GM19397 (cell line): ENCODE measurements around the gene GNG7.
"Not testable (repeated sequence)": the region's sequence is repeated elsewhere in the genome, so short reads cannot be mapped to it uniquely, and the experiment has no call there.

ENCODE experiments used
- ATAC-seq: cut with Tn5 transposase; IDR thresholded peaks from one replicate; pipeline ENCODE4 v1.9.1; 2021; ENCODE audit warnings: mild to moderate bottlenecking, moderate library complexity; ENCODE audit not compliant: unreplicated experiment

GNG7 gene

DNA sequence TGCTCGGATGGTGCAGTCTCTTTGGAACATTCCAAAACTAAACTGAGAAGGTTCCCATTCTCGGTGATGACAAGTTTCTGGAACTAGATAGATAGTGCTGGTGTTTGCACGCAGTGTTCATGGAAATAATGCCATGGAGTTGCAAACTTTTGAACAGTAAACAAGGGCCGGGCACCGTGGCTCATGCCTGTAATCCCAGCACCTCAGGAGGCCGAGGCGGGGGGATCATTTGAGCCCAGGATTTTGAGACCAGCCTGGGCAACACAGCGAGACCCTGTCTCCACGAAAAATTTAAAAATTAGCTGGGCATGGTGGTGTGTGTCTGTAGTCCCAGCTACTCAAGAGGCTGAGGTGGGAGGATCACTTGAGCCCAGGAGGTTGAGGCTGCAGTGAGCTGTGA, 95.7 kb downstream of the GNG7 start:
- not testable (repeated sequence) for ATAC-seq

DNA sequence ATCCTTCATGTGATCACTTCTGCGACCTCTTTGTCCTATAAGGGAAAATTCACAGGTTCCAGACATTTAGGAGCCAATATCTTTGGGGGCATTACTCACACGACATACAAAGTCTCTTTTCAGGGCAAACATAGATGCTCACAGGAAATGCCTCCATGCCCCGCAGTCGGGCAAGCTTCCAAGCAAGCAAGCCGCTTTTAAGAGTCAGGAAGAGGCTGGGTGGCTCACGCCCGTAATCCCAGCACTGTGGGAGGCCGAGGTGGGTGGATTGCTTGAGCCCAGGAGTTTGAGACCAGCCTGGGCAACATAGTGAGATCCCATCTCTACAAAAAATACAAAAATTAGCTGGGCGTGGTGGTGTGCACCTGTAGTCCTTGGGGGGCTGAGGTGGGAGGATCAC, 96.6 kb downstream of the GNG7 start:
- not testable (repeated sequence) for ATAC-seq

DNA sequence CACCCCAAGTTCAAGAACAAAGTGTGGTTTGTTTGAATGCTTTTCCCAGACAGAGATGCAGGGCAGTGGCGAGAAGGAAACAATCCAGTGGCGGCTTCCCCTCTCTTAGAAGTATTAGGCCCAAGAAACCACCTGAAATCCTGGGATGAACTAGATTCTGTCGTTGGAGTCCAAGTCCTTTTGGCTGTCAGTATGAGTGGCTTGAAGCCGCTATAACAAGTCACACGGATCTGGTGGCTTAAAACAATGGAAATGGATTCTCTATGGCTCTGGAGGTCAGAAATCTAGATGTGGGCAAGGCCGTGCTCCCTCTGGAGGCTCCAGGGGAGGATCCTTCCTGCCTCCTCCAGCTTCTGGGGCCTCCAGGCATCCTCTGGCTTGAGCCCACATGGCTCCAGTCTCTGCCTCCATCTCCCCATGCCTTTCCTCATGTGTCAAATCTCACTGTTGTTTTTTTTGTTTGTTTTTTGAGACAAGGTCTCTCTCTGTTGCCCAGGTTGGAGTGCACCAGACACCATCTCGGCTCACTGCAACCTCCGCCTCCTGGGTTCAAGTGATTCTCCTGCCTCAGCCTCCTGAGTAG, 97.7 kb downstream of the GNG7 start:
- no peak for ATAC-seq

DNA sequence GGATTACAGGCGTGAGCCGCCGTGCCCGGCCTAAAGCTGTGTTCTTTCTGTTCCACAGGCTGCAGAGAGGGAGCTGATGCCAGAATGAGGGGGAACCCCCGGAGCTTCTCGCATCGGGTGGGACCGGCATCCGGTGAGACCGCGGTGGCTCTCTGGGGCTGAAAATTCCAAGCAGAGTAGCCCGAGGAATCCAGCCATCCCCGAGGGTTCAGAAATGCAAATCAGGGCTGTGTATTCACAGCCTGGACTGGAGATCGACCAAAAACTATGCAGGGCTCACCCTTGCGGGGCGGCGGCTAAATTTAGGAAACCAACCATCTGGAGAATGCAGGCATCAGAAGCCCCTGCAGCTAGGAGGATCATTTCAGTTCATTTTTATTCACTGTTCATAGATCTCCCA, 99.2 kb downstream of the GNG7 start:
- no peak for ATAC-seq

DNA sequence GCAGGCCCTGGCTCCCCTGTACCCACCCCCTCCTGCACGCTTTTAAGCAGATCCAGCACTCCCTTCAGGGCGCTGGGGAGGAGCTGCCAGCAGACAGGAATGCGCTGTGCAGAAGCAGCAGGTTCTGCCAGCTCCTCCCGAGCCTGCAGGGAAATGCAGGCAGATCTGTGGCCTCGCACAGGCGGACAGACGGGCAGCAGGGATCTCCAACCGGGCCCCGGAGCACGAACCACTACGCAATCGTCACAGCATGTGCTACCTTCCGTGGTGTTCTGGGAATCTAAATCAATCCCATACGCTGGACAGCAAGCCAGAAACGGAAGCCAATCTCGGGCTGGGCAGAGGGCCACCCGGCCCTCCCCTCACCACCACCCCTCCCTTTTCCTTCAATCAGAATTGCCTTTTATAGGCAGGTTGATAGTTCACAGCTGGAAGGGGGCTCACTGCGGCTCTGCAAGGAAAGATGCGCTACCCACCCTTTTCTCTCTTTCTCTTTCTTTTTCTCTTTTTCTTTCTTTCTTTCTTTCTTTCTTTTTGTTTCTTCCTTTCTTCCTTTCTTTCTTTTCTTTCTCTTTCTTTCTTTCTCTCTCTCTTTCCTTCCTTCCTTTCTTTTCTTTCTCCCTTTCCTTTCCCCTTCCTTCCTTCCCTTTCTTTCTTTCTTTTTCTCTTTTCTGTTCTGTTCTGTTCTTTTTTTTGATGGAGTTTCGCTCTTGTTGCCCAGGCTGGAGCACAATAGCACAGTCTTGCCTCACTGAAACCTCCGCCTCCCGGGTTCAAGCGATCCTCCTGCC, 99.9 kb downstream of the GNG7 start:
- no peak for ATAC-seq

DNA sequence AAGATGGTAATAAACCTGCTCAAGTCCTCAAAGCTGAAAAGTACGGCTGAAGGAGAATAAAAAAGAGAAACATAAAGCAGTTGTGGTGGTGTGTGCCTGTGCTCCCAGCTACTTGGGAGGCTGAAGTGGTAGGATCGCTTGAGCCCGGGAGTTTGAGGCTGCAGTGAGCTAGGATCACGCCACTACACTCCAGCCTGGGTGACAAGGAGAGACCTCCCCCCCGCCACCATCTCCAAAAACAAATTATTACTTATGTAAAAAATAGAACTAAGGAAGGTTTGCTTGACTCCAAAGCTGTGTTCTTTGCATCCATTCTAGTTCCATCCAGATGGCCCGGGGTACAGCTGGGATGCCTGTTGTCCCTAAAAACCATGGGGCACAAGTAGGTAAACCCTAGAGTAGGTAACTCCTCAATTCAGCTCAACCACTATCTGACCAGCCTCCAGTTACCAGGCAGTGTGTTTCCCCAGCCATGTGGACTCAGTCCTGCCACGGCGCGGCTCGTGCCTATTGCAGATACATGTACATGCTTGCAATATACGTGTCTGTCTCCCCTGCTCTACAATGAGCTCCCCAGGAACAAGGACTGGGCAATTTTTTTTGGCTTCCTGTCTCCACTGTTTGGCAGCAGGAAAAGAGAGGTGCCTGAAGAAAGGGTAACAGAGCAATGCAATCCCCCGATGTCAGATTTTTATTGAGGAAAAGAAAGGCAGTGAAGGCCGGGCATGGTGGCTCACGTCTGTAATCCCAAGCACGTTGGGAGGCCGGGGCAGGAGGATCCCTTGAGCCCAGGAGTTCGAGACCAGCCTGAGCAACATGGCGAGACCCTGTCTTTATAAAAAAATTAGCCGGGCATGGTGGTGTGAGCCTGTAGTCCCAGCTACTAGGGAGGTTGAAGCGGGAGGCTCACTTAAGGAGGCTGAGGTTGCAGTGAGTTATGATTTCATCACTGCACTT, 101.3 kb downstream of the GNG7 start:
- no peak for ATAC-seq

DNA sequence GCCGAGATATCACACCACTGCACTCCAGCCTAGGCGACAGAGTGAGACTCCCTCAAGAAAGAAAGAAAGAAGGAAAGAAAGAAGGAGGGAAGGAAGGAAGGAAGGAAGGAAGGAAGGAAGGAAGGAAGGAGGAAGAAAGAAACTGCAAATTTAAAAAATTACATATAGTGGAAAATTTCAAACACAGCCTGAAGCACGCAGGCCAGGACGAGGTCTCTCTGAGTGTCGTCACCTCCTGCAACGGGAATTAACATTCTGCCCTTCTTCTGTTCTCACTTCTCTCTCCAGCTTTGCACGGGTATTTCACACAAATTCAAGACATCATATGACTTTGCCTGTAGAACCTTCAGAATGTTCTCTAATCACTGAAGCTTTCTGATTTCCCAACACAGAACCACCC, 108.2 kb downstream of the GNG7 start:
- ATAC-seq: no peak

DNA sequence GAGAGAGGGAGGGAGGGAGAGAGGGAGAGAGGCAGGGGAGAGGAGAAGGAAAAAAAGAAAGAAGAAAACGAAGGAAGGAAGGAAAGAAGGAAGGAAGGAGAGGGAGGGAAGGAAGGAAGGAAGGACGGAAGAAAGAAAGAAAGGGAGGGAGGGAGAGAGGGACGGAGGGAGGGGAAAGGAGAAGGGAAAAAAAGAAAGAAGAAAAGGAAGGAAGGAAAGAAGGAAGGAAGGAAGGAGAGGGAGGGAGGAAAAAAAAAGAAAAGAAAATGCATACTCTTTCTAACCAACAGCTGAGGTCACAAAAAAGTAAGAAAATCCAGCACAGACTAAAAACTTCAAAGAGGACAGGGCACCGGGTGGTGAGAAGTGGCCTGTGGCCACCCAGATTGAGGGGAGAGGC, 109.7 kb downstream of the GNG7 start:
- no peak for ATAC-seq

DNA sequence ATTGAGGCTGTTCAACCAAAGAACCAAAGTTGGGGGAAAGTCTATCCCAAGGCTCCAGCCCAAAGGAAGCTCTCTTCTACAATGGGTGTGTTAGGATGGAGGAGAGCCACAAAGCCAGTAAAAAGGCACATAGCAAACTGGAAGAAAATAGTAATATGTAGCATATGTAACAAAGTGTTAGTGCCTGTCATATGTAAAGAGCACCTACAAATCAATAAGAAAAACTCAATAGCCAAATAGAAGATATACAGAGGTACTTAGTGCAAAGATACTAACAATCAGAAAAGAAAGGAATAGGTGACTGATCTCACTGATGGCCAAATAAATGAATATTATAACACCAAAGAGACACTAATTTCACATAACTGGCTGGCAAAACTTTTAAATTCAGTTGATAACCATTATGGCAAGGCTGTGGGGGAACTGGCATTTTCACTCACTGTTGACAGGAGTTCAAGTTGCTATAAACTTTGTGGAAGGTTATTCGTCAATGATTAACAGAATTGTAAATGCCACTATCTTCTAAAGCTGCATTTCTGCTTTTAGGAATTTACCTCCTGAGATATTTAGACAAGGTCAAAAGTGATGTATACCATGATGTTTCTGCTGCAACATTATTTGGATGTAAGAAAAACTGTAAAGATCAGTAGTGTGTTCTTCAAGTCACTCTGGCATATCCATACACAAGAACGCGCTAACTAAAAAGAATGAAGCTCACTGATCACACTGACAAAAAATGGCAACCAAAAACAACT, 110.8 kb downstream of the GNG7 start:
- ATAC-seq: no peak

DNA sequence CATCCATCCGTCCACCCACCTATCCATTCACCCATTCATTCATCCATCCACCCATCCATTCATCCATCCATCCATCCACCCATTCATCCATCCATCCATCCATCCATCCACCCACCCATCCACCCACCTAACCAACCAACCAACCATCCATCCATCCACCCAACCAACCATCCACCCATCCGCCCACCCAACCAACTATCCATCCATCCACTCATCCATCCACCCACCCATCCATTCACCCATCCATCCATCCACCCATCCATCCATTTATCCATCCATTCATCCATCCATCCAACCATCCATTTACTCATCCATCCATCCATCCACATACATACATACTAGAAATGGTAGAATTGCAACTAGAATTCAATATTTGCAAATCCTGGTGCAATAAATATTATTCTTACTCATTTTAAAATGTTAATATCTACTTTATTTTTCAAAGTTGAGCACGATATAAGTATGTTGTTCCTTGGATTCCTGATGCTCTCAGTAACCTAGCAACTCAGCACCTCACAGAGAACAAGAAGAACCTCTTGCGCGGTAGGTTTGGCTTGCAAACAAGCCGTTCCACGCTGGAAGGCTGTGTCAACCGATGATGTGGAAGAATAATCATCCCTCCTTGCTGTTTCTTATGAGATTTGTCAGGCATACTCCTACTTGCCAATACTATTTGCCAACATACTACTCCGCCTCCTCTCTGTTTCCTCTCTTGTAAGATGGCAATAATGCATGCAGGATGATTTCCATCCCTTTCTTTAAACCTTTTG, 111.7 kb downstream of the GNG7 start:
- ATAC-seq: no peak

DNA sequence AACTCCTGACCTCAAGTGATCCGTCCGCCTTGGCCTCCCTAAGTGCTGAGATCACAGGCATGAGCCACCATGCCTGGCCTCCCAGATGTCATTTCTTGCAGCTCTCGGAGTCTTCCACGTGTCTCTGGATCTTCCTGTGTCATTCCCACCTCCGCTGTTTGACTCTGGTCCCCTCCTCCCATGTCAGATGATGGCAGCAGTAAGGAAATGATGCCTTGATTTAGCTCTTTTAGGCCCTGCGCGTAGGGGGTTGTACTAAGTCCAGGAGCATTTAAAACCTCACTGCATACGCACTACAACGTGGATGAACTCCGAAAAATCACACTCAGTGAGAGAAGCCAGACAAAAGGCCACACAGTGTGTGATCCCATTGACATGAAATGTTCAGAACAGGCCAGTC, 113.1 kb downstream of the GNG7 start:
- ATAC-seq: no peak

DNA sequence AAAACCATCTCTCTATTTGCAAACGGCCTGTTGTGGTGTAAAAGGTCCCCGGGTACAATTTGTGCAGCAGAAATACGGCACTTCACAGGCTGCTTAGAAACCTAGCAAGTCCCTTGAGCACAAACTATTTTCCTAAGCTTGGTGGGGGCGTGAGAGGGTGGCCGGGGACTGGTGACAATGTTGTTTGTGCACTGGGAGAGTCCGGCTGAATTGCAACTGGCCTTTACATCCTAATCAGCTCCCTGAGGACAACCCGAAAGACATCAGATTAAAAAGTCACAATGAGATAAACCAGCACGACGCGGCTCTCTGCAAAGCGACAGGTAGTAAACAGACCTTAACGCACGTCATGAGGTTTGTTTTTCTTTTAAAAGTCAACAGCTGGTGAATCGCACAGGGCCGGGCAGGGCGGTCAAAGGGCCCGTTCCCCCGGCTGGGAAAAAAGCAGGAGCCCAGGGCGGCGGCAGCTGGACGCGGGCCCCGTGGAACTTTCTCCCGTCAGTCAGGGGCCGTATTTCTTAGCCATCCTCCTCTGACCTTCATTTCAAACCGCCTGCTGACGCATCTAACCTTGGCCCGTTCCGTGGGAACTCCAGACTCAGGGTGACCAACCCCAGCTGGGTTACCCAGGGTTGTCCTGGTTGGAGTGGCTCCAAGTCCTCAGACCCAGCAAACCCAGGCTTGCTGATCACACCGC, 114.3 kb downstream of the GNG7 start:
- no peak for ATAC-seq

DNA sequence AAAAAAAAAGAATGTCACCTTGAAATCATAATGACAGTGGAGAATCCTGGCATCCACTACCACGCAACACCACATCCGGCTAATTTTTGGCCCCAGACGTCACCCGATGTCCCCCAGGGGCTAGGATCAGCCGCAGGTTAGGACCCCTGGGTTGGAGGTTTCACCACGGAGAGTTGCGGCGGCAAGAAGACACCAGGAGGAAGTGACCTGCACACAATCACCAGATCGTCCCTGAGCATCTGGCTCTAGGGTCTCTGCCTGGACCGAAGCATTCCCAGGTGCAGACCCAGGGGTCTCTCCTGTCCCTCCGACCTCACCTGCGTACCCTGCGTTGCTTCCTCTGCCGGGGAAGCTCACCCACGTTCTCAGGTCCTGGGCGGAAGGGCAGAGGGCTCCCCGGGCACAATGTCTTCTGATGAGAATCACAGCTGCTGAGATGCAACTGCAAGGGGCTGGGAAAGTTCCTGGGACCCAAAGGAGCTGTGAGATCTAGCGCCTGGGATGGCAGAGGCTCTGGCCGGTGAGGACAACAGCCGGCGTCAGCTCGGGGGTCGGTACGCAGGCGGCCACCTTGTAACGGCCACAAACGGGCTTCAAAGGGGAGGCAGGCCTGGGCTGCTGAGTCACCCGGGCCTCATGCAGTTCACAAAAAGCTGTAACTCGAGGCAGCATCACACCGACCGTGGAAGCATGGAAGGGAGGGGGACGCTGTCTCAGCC, 115.3 kb downstream of the GNG7 start:
- ATAC-seq: no peak

DNA sequence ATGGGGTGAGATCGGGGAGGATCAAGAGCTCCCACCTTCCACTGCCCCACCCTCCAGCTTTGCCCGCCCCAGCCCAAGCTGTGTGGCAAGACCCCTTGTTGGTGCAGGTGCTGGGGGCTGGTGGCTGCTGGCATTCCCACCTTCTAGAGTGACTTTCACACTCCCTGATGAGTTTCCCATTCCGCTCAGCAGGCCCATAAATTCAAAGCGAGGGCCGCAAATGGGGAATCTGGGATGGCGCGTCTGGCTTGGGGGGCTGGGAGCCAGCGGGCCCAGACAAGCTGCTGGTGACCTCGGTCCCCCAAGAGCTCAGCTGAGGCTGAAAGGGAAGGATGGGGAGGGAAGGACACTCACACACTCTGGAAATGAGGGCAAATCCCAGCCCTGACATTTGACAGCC, 116.3 kb downstream of the GNG7 start:
- no peak for ATAC-seq

DNA sequence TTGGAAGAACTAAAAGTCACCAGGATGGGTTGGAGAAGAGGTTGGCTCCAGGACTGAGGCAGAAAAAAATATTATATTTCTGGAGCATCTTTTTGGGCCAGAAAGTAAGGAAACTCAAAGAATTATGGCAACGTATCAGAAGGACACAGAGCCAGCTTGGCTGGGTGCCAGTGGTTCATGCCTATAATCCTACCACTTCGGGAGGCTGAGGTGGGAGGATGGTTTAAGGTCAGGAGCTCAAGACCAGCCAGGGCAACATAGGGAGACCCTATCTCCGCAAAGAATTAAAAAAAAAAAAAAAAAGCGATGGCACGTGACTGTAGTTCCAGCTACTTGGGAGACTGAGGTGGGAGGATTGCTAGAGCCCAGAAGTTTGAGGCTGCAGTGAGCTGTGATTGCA, 118.5 kb downstream of the GNG7 start:
- no peak for ATAC-seq

DNA sequence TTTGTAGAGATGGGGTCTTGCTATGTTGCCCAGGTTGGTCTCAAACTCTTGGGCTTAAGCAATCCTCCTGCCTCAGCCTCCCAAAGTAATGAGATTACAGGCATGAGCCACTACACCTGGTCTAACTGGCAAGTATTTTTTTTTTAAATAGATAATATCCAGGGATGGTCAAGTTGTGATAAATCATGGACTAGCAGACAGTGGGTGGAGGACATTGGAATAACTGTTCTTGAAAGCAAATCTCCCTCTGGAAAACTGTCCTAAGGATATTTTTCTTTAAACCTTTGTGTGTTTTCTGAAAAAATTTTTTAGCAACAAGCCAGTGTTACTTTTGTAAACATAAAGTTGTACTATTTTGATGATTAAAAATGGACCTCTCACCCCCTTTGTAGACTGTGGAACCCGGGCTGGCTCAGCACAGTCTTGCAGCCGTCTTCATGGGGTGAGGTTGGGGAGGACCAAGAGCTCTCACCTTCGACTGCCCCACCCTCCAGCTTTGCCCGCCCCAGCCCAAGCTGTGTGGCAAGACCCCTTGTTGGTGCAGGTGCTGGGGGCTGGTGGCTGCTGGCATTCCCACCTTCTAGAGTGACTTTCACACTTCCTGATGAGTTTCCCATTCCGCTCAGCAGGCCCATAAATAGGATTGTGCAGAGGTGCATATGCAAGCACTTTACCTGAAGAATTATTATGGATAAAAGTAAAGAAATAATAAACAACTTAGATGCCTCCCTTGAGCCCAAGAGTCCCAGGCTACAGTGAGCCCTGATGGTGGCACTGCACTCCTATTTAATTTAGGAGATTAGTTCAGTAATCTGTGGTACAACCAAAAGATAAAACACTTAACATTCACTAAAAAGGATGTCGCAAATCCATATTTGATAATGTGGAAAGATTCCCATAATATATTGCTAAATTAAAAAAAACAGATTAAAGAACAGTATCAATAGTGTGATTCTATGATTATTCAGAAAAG, 119.2 kb downstream of the GNG7 start:
- ATAC-seq: no peak

DNA sequence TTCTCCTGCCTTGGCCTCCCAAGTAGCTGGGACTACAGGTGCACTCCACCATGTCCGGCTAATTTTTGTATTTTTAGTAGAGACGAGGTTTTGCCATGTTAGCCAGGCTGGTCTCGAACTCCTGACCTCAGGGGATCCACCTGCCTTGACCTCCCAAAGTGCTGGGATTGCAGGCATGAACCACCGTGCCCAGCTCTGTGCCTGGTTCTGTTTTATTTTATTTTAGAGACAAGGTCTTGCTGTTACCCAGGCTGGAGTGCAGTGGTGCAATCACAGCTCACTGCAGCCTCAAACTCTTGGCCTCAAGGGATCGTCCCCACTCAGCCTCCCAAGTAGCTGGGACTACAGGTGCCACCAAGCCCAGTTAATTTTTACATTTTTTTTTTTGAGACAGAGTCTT, 122.1 kb downstream of the GNG7 start:
- ATAC-seq: not testable (repeated sequence)
